AG09309 (cell line): ENCODE data around the gene ASGR2.

Experiments used
- DNase-seq: peaks from one replicate; pipeline ENCODE4 v3.0.0-alpha.2; 2010; ENCODE audit warnings: low read depth
- H3K4me3 ChIP-seq: 2 replicates; pipeline ENCODE4 v1.5.1; 2011; ENCODE audit warnings: mild to moderate bottlenecking, low read depth, low read length, moderate library complexity; ENCODE audit not compliant: control insufficient read depth
- TF ChIP-seq, protein P1 (sequence below): IDR thresholded peaks from 2 replicates; pipeline ENCODE4 v1.5.1; 2011; ENCODE audit warnings: mild to moderate bottlenecking, low read depth, low read length, inconsistent platforms; ENCODE audit not compliant: insufficient read depth, control insufficient read depth; ENCODE audit errors: missing control alignments

The ASGR2 gene

DNA sequence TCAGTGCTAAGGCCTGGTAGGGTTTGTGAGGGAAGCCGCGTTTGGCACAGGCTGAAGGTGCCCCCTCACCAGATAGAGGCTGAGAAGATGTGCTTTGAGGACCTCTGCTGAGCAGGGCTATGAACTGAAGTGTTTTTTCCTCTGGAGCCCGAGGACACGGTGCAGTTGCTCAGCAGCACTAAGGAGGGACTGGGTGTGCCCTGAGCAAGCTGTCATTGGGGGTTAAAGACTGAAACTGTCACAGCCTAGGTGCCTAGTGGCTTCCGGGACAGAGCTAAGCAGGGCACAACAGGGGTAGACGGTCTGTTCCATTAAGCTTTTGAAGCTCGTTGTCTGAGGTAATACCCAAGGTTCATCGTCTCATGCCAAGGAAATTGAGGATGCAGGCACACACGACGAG is 24.8 kb upstream of the ASGR2 start:
- TF ChIP-seq, protein P1, sequence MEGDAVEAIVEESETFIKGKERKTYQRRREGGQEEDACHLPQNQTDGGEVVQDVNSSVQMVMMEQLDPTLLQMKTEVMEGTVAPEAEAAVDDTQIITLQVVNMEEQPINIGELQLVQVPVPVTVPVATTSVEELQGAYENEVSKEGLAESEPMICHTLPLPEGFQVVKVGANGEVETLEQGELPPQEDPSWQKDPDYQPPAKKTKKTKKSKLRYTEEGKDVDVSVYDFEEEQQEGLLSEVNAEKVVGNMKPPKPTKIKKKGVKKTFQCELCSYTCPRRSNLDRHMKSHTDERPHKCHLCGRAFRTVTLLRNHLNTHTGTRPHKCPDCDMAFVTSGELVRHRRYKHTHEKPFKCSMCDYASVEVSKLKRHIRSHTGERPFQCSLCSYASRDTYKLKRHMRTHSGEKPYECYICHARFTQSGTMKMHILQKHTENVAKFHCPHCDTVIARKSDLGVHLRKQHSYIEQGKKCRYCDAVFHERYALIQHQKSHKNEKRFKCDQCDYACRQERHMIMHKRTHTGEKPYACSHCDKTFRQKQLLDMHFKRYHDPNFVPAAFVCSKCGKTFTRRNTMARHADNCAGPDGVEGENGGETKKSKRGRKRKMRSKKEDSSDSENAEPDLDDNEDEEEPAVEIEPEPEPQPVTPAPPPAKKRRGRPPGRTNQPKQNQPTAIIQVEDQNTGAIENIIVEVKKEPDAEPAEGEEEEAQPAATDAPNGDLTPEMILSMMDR = no peak
- DNase-seq = no peak
- no peak overlapping the region for H3K4me3 ChIP-seq

DNA sequence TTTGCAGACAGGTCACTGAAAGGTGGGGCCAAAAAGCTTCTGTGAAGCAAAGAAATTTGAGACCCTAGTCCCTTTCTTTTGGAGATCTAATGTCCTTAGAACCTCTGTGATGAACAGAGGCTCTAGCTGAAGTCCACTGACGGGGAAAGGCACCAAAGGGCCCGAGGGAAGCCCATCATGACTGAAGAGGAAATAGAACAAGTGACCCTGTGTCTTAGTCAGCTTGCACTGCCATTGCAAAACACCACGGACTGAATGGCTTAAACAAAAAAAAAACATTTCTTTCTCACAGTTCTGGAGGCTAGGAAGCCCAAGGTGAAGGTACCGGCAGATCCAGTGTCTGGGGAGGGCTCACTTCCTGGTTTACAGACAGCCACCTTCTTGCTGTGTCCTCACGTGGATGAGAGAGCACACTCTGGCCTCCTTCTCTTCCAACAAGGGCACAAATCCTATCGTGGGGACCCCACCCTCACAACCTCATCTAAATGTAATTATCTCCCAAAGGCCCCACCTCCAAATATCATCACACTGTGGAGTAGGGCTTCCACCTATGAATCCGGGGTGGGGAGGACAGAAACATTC is 24.3 kb upstream of the ASGR2 start:
- TF ChIP-seq, protein P1 = no peak
- DNase-seq = no peak
- no peak overlapping the region for H3K4me3 ChIP-seq

DNA sequence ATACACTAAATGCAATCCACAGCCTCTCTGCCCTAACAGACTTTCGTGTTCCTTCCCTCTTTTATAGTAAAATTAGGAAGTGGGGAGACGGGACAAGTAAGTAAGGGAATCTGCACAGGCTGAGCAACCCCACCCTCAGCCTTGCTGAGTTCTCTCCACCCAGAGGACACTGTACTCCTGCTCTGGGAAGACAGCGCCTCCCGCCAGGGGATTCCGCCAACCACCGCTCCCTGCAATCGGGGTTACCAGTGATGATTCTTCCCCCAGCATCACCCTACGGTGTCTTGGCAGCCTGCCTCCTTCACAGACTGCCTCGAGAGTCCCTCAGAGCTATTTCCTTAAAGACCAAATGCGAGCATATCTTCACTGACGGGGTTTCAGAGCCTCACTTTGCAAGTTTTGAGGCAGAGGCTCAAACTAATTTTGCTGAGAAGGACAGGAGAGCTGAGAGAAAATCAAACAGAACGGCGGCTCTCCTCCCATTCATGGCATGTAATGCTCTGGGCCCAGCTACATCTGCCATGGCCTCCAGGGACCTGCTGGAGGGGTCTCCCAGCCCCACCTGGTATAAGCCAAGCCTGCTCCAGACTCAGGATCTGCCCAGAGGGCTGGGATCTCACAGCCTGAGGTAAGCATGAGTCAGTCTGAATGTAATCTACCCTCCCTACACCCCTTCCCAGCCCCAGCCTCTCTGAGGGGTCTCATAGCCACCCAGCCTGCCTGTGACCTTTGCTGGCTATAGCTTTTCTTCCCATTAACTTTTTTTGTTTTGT is 22.7 kb upstream of the ASGR2 start:
- TF ChIP-seq, protein P1 = peak; percentile 4
- H3K4me3 ChIP-seq = no peak overlapping the region
- DNase-seq = no peak

DNA sequence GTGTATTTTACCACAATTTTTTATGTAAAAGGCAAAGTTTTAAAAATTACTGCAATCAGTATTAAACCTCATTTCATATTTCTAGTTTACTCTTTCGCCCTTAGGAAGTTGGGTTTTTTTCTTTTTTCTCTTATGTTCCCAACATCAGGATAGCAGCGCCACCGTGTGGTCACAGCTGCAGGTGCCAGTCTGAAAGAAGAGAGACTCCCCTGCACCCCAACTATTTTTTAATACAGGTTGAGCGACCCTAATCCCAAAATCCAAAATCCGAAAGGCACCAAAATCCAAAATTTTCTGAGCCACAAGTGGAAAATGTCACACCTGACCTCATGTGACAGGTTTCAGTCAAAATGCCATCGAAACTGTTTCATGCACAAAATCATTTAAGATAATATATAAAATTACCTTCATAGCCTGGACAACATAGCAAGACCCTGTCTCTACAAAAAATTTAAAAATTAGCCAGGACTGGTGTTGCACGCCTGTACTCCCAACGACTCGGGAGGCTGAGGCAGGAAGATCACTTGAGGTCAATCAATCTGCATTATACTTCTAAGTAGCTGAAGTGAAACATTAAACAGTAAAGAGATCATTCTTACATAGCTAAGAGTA is 21.8 kb upstream of the ASGR2 start:
- TF ChIP-seq, protein P1 = peak; percentile 88
- no peak overlapping the region for H3K4me3 ChIP-seq
- peak; percentile 17 for DNase-seq

DNA sequence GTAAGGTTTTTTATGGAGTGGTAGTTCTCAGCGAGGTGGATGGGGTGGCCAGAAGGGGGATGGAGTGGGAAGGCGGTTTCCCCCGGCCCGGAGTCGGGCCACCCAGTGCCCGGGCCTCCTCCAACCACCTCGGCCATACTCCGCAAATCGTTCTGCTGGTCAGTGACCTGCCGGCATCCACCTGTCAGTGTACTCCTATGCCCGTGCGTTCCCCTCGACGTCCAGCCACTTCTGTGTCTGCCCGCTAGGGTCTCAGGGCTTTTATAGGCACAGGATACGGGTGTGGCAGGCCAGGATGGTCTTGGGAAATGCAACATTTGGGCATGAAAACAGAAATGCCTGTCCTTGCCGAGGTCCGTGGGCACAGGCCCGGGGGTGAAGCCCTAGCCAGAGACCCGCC is 19.3 kb upstream of the ASGR2 start:
- TF ChIP-seq, protein P1 = no peak
- no peak for DNase-seq
- no peak overlapping the region for H3K4me3 ChIP-seq

DNA sequence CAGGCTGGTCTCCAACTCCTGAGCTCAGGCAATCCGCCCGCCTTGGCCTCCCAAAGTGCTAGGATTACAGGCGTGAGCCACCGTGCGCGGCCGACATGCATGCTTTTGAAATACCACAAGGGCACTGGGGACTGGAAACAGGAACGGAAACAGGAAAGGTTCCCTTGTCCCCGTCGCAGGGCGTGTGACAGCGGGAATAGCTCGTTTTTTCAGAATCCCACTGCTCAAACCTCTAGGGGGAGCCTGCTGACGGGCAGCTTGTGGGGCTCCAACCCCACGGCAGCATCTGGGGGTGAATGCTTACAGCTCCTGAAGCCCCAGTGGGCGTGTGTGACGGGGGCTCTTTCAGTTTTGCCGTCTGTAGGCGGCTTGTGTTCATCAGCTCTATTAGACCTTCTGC is 18.8 kb upstream of the ASGR2 start:
- H3K4me3 ChIP-seq = no peak overlapping the region
- TF ChIP-seq, protein P1 = peak; percentile 50
- no peak for DNase-seq
